SU-DHL-6 (cell line): ENCODE data around the gene G6PD.
"Not testable (repeated sequence)": the region's sequence is repeated elsewhere in the genome, so short reads cannot be mapped to it uniquely, and the experiment has no call there.

Source experiments
- H2AFZ ChIP-seq: fragments of 200-600 bp; sonication (generic); 2 replicates; pipeline ENCODE4 v1.6.1; 2014; ENCODE audit warnings: low read depth, mild to moderate bottlenecking, moderate library complexity, mixed read lengths, antibody characterized with exemption, low read length; ENCODE audit not compliant: severe bottlenecking
- H3F3A ChIP-seq: fragments of 200-600 bp; shearing (Covaris generic); 2 replicates; pipeline ENCODE4 v1.6.0; 2016; ENCODE audit warnings: antibody characterized with exemption, mild to moderate bottlenecking; ENCODE audit not compliant: insufficient read depth
- H3K27ac ChIP-seq: fragments of 200-600 bp; sonication (generic); 2 replicates; pipeline ENCODE4 v1.5.1; 2016; ENCODE audit warnings: low read depth, mild to moderate bottlenecking, low read length, moderate library complexity, mixed read lengths
- H3K27me3 ChIP-seq: fragments of 200-600 bp; sonication (generic), shearing (Covaris generic); 2 replicates; pipeline ENCODE4 v1.6.0; 2014; ENCODE audit warnings: mild to moderate bottlenecking, low read length
- H3K36me3 ChIP-seq: fragments of 200-600 bp; sonication (generic); 2 replicates; pipeline ENCODE4 v1.6.1; 2014; ENCODE audit warnings: mild to moderate bottlenecking, low read length, mixed read lengths
- H3K4me2 ChIP-seq: fragments of 300-600, 200-600 bp; shearing (Covaris generic), sonication (generic); 2 replicates; pipeline ENCODE4 v1.6.0; 2014; ENCODE audit warnings: low read length, low read depth, mild to moderate bottlenecking; ENCODE audit not compliant: poor library complexity, severe bottlenecking
- H3K4me3 ChIP-seq: fragments of 200-600 bp; sonication (generic); 2 replicates; pipeline ENCODE4 v1.5.1; 2014; ENCODE audit warnings: antibody characterized with exemption, low read length, mild to moderate bottlenecking, mixed read lengths; ENCODE audit not compliant: insufficient read depth, poor library complexity, severe bottlenecking
- H3K79me2 ChIP-seq: fragments of 200-600 bp; sonication (generic); 2 replicates; pipeline ENCODE4 v1.6.1; 2014; ENCODE audit warnings: mild to moderate bottlenecking, low read length, moderate library complexity; ENCODE audit not compliant: insufficient read depth
- H3K9ac ChIP-seq: fragments of 200-600 bp; sonication (generic); 2 replicates; pipeline ENCODE4 v1.7.0; 2014; ENCODE audit warnings: mild to moderate bottlenecking, low read length
- H3K9me2 ChIP-seq: fragments of 200-600 bp; sonication (generic); replicated peaks from 2 replicates; pipeline ENCODE4 v1.6.1; 2014; ENCODE audit warnings: low read length; ENCODE audit not compliant: insufficient read depth
- H3K9me3 ChIP-seq: fragments of 200-600 bp; sonication (generic); 2 replicates; pipeline ENCODE4 v1.6.1; 2014; ENCODE audit warnings: low read length, mixed read lengths; ENCODE audit not compliant: insufficient read depth
- H4K20me1 ChIP-seq: fragments of 200-600 bp; sonication (generic); 2 replicates; pipeline ENCODE4 v1.6.1; 2014; ENCODE audit warnings: low read depth, mild to moderate bottlenecking, antibody characterized with exemption, low read length, moderate library complexity, mixed read lengths
- CTCF ChIP-seq: fragments of 200-600 bp; sonication (generic); IDR thresholded peaks from one replicate; pipeline ENCODE4 v1.5.1; 2017; ENCODE audit warnings: antibody characterized with exemption, mild to moderate bottlenecking, low read length, moderate library complexity; ENCODE audit not compliant: insufficient read depth, poor library complexity, severe bottlenecking
- EZH2phosphoT487 ChIP-seq: fragments of 200-600 bp; sonication (generic), shearing (Covaris generic); conservative IDR thresholded peaks from 2 replicates; pipeline ENCODE4 v1.6.1; 2018; ENCODE audit warnings: mild to moderate bottlenecking, antibody characterized with exemption, low read length, moderate library complexity, mixed read lengths

The G6PD gene

GRCh38 chrX:154541589-154541895 is 5.1 kb downstream of the G6PD start:
- no peak overlapping the region for H3K9ac ChIP-seq
- H3K36me3 ChIP-seq: no peaks in the 10 kb centered on the region
- H3K9me2 ChIP-seq: no peaks in the 10 kb centered on the region
- no peaks in the 10 kb centered on the region for H4K20me1 ChIP-seq
- no peak for TF ChIP-seq CTCF
- no peak for TF ChIP-seq EZH2phosphoT487
- no peaks in the 10 kb centered on the region for H3F3A ChIP-seq
- no peak overlapping the region for H3K4me2 ChIP-seq
- H3K4me3 ChIP-seq: no peak overlapping the region
- H3K27ac ChIP-seq: no peak overlapping the region
- peaks cover 7% of the 10 kb centered on the region for H3K79me2 ChIP-seq
- H3K27me3 ChIP-seq: no peaks in the 10 kb centered on the region
- H3K9me3 ChIP-seq: no peaks in the 10 kb centered on the region
- no peak overlapping the region for H2AFZ ChIP-seq

- no peaks in the 10 kb centered on the region for H4K20me1 ChIP-seq
- H3F3A ChIP-seq: no peaks in the 10 kb centered on the region
- H3K27me3 ChIP-seq: no peaks in the 10 kb centered on the region
- no peaks in the 10 kb centered on the region for H3K9me2 ChIP-seq
- no peak overlapping the region for H2AFZ ChIP-seq
- no peaks in the 10 kb centered on the region for H3K36me3 ChIP-seq
- no peaks in the 10 kb centered on the region for H3K9me3 ChIP-seq
- H3K4me2 ChIP-seq: no peak overlapping the region
- H3K9ac ChIP-seq: no peak overlapping the region
- no peak overlapping the region for H3K4me3 ChIP-seq
- H3K79me2 ChIP-seq: peaks cover 1% of the 10 kb centered on the region; the same call in 1 of the 2 replicates
- no peak overlapping the region for H3K27ac ChIP-seq
- TF ChIP-seq EZH2phosphoT487: no peak
- TF ChIP-seq CTCF: no peak
Measured at GRCh38 chrX:154540897-154541535, 5.6 kb downstream of the G6PD start.

- not testable (repeated sequence) for H3F3A ChIP-seq, H2AFZ ChIP-seq, H3K79me2 ChIP-seq, H4K20me1 ChIP-seq, H3K27ac ChIP-seq, H3K9ac ChIP-seq, H3K4me3 ChIP-seq, H3K4me2 ChIP-seq, H3K27me3 ChIP-seq, H3K36me3 ChIP-seq, H3K9me2 ChIP-seq, H3K9me3 ChIP-seq
Measured at GRCh38 chrX:154540365-154540764, 6.3 kb downstream of the G6PD start.

- H3K9me2 ChIP-seq: no peaks in the 10 kb centered on the region
- H3K4me3 ChIP-seq: no peak overlapping the region
- no peaks in the 10 kb centered on the region for H3K79me2 ChIP-seq
- no peak overlapping the region for H3K4me2 ChIP-seq
- H4K20me1 ChIP-seq: no peaks in the 10 kb centered on the region
- H2AFZ ChIP-seq: no peak overlapping the region
- no peaks in the 10 kb centered on the region for H3K9me3 ChIP-seq
- H3K27me3 ChIP-seq: no peaks in the 10 kb centered on the region
- H3K9ac ChIP-seq: no peak overlapping the region
- no peak overlapping the region for H3K27ac ChIP-seq
- no peaks in the 10 kb centered on the region for H3F3A ChIP-seq
- TF ChIP-seq CTCF: no peak
- TF ChIP-seq EZH2phosphoT487: no peak
- no peaks in the 10 kb centered on the region for H3K36me3 ChIP-seq
Measured at GRCh38 chrX:154539077-154539476, 7.6 kb downstream of the G6PD start.
